ENCODE measurements around the gene ACTG2.

DNA sequence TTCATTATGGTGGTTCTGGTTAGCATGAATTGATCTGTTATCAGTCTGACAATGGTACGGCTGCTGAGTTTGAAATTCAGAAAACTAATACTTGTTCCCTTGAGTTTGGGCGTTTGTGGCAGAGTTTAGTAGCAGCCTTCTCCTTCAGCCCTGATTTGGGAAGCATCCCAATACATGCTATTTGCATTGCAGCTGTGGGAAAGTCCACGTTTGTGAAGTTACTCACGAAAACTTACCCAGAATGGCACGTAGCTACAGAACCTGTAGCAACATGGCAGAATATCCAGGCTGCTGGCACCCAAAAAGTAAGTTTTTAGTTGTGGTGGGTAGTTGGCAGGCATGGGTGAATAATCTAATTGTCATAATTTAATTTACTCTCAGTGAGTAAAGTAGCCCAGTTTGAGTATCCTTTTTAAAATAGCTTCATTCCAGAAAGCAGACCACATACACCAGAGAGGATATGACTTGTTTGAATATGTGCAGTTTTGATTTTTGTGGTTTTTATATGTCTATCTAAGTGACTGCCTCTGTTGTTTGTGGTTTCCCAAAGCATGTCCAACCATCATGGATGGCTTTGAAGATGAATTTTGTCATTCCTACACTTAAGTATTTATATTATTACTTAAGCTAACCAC, 46.0 kb downstream of the ACTG2 start:
- TF ChIP-seq CTCF (IDR thresholded peaks at IDR 0.05 in 8 of 11, conservative IDR thresholded peaks at IDR 0.05 in 3 of 11) (no peak), POLR2A (IDR thresholded peaks at IDR 0.05) (no peak), POLR2AphosphoS5 (IDR thresholded peaks at IDR 0.05) (no peak)

All from spleen (tissue), 7 donors.